Measurements from ENCODE around the gene PDAP1.

Gene PDAP1

GRCh38 chr7:99409192-99409572 is 785 bp upstream of the PDAP1 start:
- H3K4me1 Mint-ChIP-seq, result peaks cover 28% of the 10 kb centered on the region
- peaks cover 33% of the 10 kb centered on the region for H3K36me3 Mint-ChIP-seq (ENCODE audit: low read depth)
- H3K27me3 Mint-ChIP-seq (ENCODE audit: low read depth), result no peaks in the 10 kb centered on the region
- H3K4me3 Mint-ChIP-seq, result peak overlapping the region; percentile 95 to 99 (median 99)
- no peak for TF ChIP-seq CTCF (IDR thresholded peaks at IDR 0.05; ENCODE audit: unreplicated experiment in 3 of 3)
- peak overlapping the region; percentile 98 to 100 (median 100) for H3K27ac Mint-ChIP-seq
- no peaks in the 10 kb centered on the region for H3K9me3 Mint-ChIP-seq

- no peak for TF ChIP-seq CTCF (IDR thresholded peaks at IDR 0.05; ENCODE audit: unreplicated experiment in 3 of 3)
- Mint-ChIP-seq H3K9me3 (no peaks in the 10 kb centered on the region), H3K27me3 (ENCODE audit: low read depth) (no peaks in the 10 kb centered on the region), H3K4me3 (peak overlapping the region; percentile 95 to 99 (median 99)), H3K4me1 (peaks cover 32% of the 10 kb centered on the region), H3K36me3 (ENCODE audit: low read depth) (peaks cover 39% of the 10 kb centered on the region), H3K27ac (peak overlapping the region; percentile 98 to 100 (median 100))
Observed at GRCh38 chr7:99407872-99408378, 472 bp downstream of the PDAP1 start.

GRCh38 chr7:99406557-99406956 is 1.8 kb downstream of the PDAP1 start:
- TF ChIP-seq CTCF (IDR thresholded peaks at IDR 0.05; ENCODE audit: unreplicated experiment in 3 of 3), result no peak
- peak overlapping the region in 1 of 3 experiments; percentile 98 for H3K27ac Mint-ChIP-seq
- peaks cover 32% of the 10 kb centered on the region for H3K4me1 Mint-ChIP-seq
- H3K36me3 Mint-ChIP-seq (ENCODE audit: low read depth), result peaks cover 36% of the 10 kb centered on the region
- no peaks in the 10 kb centered on the region for H3K27me3 Mint-ChIP-seq (ENCODE audit: low read depth)
- H3K9me3 Mint-ChIP-seq, result no peaks in the 10 kb centered on the region
- H3K4me3 Mint-ChIP-seq, result peak overlapping the region; percentile 95 to 99 (median 99)

- Mint-ChIP-seq H3K27ac (no peak overlapping the region), H3K4me3 (peak overlapping the region in 1 of 3 experiments; percentile 53), H3K27me3 (ENCODE audit: low read depth) (no peaks in the 10 kb centered on the region), H3K36me3 (ENCODE audit: low read depth) (peaks cover 41% of the 10 kb centered on the region), H3K4me1 (peaks cover 26% of the 10 kb centered on the region), H3K9me3 (no peaks in the 10 kb centered on the region)
- TF ChIP-seq CTCF (IDR thresholded peaks at IDR 0.05; ENCODE audit: unreplicated experiment in 3 of 3), result no peak
Observed at GRCh38 chr7:99404977-99405320, 3.4 kb downstream of the PDAP1 start.

- TF ChIP-seq CTCF (IDR thresholded peaks at IDR 0.05; ENCODE audit: unreplicated experiment in 3 of 3), result no peak
- Mint-ChIP-seq H3K4me3 (peak overlapping the region; percentile 15 to 81 (median 70)), H3K9me3 (no peaks in the 10 kb centered on the region), H3K27me3 (ENCODE audit: low read depth) (no peaks in the 10 kb centered on the region), H3K27ac (peak overlapping the region in 1 of 3 experiments; percentile 13), H3K4me1 (peaks cover 26% of the 10 kb centered on the region), H3K36me3 (ENCODE audit: low read depth) (peaks cover 45% of the 10 kb centered on the region)
Observed at GRCh38 chr7:99404235-99404976, 4.0 kb downstream of the PDAP1 start.

GRCh38 chr7:99403764-99404163 is 4.6 kb downstream of the PDAP1 start:
- TF ChIP-seq CTCF (IDR thresholded peaks at IDR 0.05; ENCODE audit: unreplicated experiment in 3 of 3), result no peak
- H3K4me3 Mint-ChIP-seq, result no peak overlapping the region
- no peak overlapping the region for H3K27ac Mint-ChIP-seq
- H3K9me3 Mint-ChIP-seq, result no peaks in the 10 kb centered on the region
- H3K27me3 Mint-ChIP-seq (ENCODE audit: low read depth), result no peaks in the 10 kb centered on the region
- H3K36me3 Mint-ChIP-seq (ENCODE audit: low read depth), result peaks cover 47% of the 10 kb centered on the region
- peaks cover 23% of the 10 kb centered on the region for H3K4me1 Mint-ChIP-seq
